NCI-H1436 treated with DMSO at 0.1 percent for 48 hours (cell line): ENCODE data around the gene FAM161A.
"Not testable (repeated sequence)": the region's sequence is repeated elsewhere in the genome, so short reads cannot be mapped to it uniquely, and the experiment has no call there.

Experiments
- DNase-seq: peaks from one replicate; lab custom pipeline; 2025; lab: John Stamatoyannopoulos, UW

FAM161A gene, protein sequence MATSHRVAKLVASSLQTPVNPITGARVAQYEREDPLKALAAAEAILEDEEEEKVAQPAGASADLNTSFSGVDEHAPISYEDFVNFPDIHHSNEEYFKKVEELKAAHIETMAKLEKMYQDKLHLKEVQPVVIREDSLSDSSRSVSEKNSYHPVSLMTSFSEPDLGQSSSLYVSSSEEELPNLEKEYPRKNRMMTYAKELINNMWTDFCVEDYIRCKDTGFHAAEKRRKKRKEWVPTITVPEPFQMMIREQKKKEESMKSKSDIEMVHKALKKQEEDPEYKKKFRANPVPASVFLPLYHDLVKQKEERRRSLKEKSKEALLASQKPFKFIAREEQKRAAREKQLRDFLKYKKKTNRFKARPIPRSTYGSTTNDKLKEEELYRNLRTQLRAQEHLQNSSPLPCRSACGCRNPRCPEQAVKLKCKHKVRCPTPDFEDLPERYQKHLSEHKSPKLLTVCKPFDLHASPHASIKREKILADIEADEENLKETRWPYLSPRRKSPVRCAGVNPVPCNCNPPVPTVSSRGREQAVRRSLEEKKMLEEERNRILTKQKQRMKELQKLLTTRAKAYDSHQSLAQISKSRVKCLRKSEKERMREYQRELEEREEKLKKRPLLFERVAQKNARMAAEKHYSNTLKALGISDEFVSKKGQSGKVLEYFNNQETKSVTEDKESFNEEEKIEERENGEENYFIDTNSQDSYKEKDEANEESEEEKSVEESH

DNA sequence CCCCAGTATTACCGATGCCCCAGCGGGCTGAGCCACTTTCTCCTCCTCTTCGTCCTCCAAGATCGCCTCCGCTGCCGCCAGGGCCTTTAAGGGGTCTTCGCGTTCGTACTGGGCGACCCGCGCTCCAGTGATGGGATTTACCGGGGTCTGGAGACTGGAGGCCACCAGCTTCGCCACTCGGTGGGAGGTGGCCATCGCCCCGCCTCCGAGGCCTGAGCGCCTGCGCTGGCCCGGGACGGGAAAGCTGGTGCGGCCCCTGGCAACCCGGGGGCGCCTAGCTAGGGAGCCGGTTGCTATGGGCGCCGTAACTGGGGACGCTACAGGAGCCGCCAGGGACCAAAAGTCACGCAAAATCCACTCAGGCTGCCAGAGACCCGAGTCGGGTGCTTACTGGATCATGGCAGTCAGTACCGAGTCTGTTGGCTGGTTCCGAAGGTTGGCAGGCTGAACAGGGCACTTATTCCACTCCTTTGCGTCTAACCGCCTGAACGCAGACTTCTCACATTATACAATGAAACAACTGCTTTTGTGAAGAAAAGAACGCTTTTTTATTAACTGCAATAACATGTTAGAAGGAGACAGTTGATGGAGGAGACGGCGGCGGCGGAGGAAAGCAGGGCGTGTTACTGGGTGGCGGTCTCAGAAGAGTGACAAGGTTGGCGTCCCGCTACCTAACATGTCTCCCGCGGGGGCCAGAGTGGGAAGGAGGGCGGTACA lies at the start of gene FAM161A:
FAM161A (minus strand) TSS at position 214 of the 717 bp plus-strand sequence; CDS start at position 195, 19 bp downstream.
- DNase-seq, result peak; percentile 31

DNA sequence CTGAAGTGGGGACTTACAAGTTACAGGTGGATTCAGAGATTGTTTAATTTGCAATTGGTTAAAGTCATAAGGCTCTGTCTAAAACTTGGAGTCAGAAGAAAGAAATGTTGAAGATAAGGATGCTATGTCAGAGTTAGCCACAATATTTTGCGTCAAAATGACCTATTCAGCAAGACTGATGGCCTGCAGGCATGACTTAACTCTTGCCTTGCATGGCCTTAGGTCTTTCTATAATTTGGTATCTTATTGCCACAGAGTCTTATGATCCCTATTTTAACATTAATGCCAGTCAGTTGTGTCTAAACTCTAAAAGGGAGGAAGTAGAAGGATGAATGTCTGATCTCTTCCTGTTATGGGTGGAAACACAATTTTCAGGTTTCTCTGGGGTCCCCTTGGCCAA lies 46.4 kb upstream of the FAM161A start:
- no peak for DNase-seq

DNA sequence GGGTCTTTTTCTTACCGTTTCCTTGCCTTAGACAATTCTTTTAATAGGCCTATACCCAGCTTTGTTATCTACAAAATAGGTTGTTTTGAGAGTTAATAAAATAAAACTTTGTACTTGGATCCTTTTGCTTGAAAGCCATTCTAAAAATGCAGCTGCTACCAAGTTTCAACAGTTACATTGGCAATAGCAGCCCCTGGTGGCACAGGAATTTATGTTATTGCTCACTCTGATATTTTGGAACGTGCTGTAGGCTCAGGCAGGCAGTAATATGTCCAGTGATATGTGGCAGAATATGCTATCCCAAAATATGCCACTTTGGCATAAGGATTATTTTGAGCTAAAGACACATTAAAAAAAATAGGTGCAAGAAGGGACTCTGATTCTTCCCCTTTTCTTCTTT lies 45.0 kb upstream of the FAM161A start:
- no peak for DNase-seq

DNA sequence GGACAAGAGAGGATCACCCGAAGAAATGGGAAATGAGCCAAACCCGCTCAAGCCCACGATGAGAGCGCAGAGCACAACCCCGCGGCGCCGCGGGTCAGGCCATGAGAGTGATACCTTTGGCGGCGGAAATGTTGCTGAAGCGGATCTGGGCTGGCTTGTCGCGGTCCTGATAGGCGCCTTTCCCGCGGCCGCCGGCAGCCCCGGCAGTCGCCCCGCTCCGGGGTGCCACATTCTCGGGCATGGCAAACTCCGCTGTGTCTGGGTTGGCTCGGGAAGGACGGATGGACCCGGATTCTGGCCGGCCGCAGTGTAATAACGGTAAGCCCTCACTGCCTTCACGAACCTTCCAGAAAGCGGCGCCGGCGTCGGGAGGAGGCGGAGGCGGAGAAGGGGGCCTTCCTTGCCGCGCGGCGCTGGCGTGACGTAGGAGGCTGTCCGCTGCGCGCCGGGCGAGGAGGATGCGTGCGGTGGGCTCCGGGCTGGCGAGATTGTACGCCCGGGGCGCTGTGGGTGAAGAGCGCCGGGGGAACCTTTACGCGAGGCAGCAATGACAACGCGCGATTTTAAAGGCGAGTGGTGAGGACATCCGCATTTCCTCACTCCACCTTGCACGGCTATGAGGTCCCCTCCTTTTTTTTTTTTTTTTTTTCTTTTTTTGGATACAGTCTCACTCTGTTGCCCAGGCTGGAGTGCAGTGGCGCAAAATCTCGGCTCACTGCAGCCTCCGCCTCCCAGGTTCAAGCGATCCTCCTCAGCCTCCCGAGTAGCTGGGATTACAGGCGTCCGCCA lies 34.6 kb upstream of the FAM161A start, which contains the start of gene CCT4:
CCT4 (minus strand) TSS at position 390 of the 789 bp plus-strand sequence; CDS start at position 241, 149 bp downstream.
- DNase-seq, result peak; percentile 70

DNA sequence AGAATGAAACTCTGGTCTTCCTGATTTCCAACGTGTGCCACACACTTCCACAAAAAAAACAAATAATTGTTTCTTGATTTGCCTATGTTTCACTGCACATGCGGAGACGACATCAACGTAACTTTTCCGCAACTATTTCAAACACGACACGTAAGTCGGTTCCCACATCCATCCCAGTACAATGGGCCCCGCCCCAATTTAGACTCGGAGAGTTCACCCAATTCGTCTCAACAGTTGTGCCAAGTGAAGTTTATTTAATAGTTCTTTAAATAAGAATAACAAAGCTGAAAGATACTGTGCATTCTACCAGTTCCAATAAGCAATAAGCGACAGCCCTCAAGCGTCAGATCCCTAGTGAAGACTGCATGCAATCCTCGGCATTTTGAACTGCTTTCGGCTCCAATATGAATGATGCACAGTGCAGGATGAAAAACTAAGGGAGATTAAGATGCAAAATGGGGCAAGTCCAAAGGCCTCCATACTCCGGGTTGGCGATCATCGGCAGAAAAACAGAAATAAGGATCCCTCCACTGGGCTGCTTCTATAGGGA lies 33.9 kb upstream of the FAM161A start:
- DNase-seq, result no peak

DNA sequence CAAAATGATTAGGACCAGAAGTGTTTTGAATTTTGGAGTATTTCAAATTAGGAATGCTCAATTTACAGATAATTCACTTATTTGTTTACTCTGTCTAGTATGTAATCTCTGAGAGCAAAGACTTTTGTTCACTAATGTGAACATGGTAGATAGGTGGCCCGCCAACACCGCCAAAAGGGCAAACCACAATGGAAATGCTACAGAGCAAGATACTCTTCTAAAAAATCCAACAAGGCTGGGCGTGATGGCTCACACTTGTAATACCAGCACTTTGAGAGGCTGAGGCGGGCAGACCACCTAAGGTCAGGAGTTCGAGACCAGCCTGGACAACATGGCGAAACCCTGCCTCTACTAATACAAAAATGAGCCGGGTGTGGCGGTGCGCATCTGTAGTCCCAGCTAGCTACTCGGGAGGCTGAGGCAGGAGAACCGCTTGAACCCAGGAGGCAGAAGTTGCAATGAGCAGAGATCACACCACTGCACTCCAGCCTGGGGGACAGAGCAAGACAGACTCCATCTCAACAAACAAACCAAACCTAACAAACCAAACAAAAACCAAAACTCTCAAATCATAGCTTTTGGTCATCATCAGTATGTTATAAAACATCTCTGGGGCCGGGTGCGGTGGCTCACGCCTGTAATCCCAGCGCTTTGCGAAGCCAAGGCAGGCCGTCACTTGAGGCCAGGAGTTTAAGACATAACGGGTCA lies 32.2 kb upstream of the FAM161A start:
- DNase-seq, result no peak

DNA sequence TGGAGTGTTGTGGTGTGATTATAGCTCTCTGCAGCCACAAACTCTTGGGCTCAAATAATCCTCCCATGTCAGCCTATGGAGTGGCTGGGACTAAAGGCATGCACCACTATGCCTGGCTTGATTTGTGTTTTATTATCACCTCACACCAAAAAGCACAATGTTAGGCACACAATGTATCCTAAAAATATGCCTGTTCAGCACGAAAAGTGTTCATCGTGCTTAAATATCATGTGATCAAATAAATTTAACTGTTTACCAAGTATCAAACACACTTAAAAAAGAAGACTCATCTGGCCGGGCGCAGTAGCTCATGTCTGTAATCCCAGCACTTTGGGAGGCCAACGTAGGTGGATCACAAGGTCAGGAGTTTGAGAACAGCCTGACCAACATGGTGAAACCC lies 29.0 kb upstream of the FAM161A start:
- DNase-seq, result no peak

DNA sequence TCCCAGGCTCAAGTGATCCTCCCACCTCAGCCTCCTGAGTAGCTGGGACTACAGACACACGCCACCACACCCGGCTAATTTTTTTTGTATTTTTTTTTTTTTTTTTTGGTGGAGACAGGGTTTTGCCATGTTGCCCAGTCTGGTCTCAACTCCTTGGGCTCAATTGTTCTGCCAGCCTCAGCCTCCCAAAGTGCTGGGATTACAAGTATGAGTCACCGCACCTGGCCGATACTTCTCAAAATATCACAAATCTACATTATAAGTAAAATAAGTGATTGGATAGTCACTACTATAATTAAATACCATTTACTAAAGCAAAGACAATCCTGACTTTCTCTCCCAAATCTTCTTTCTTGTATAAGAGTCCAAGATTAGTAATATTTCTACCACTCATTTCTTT lies 25.5 kb upstream of the FAM161A start:
- DNase-seq, result not testable (repeated sequence)

DNA sequence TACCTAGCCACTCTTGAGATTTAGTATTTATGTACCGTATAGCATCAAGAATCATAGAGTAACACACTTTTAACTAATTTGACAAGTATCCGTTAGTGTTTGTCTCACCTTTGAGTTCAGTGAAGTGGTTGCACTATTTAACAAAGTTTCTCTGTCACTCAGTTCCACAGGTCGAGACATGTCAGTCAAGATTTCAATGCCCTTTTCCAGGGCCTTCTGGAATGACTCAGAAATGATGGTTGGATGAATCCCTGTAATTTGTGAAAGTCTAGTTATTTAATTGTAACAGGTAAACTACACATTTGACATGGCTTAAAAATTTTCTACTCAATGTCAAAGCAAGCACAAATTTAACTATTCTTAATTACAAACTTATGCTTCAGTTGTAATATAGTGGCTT lies 24.9 kb upstream of the FAM161A start:
- no peak for DNase-seq

DNA sequence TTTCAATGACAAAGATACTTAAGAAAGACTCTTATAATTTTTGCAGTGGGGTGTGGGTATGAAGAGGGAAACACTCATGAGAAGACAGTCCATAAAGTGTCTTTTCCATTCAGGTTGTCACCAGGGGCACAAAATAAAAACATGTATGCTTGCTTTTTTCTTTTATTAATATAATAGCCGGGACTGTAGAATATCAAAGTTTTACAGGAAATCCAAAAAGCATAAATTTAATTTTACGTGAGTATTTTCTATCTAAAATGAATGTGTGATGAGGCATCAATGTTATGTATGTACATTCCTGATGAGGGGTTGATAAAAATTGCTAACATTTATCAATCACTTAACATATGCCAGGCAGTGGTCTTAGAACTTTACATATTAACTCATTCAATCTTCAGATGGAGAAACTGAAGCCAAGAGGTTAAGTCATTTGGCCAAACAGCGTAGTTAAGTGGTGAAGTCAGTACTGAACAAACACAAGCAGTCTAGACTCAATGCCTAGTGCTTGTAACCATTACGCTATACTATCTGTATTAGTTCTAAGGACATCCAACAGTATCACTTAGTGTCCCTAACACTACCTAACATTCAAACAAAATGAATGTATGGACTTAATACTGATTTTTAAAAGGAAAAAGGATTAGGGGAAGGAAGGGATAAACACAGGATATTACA lies 23.8 kb upstream of the FAM161A start:
- no peak for DNase-seq

DNA sequence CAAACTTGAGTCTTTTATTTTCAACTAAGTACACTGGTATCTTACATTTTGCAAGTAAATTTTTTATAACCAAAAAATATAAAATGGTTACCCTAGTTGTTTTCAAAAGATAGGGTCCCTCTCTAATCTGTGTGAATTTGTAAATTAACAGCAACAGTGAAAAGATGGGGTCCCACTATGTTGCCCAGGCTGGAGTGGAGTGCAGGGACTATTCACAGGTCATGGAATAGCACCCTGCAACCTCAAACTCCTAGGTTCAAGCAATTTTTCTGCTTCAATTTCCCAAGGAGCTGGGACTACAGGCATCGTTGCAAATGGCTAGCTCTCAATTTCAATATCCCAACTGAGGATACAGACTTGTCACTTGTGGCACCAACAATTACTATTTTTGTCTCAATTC lies 22.5 kb upstream of the FAM161A start:
- DNase-seq, result no peak

DNA sequence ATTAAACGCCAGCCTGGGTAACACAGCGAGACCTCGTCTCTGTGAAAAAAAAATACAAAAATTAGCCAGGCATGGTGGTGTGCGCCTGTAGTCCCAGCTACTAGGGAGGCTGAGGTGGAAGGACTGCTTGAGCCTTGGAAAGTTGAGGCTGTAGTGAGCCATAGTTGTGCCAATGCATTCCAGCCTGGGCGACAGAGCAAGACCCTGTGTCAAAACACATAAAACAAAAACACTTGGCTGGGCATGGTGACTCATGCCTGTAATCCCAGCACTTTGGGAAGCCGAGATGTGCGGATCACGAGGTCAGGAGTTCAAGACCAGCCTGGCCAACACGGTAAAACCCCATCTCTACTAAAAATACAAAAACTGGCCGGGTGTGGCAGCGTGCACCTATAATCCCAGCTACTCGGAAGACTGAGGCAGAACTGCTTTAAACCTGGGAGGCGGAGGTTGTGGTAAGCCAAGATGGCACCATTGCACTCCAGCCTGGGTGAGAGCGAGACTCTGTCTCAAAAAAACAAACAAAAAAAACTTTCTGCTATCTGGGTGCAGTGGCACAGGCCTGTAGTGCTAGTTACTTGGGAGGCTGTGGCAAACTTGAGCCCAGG lies 12.7 kb upstream of the FAM161A start:
- DNase-seq, result not testable (repeated sequence)

DNA sequence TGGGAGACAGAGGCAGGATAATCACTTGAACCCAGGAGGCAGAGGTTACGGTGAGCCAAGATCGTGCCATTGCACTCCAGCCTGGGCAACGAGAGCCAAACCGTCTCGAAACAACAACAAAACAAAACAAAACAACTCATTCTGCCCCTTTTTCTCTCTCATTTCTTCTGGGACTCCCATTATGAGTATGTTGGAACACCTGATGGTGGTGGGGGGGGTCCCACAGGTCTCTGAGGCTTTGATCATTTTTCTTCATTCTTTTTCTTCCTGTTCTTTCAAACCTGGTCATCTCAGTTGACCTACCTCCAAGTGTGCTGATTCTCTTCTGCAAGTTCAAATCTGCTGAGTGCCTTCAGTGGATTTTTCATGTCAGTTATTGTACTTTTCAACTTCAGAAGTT lies 8.2 kb upstream of the FAM161A start:
- no peak for DNase-seq

DNA sequence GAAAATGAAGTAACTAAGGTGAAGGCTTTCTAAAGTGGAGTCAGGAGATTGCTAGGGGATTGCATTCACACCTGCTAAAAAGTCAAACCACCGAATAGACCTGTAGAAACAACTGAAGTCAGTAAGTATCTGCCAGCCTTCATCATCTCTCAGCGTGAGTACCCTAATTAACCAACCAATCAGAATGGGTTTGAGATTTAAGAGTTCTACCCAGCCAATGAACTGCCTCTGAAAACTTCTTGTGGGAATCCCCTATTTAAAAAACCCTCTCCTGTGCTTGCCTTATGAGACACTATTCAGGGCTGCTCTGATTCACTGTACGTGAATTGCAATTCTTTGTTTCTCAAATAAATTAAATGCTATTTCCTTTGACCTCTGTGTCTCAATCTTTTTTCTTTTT lies 3.4 kb upstream of the FAM161A start:
- no peak for DNase-seq

DNA sequence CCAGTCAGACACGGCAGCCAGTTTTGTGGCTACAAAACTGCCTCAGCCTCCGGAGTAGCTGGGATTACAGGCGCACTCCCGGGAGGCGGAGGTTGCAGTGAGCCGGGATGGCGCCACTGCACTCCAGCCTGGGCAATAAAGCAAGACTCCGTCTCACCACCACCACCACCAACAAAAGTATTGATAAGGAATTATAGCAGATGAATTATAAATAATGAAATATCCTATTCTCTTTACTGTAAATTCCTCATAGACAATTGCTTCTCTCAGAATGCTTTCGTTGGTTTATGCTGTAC lies 1.4 kb upstream of the FAM161A start:
- no peak for DNase-seq

DNA sequence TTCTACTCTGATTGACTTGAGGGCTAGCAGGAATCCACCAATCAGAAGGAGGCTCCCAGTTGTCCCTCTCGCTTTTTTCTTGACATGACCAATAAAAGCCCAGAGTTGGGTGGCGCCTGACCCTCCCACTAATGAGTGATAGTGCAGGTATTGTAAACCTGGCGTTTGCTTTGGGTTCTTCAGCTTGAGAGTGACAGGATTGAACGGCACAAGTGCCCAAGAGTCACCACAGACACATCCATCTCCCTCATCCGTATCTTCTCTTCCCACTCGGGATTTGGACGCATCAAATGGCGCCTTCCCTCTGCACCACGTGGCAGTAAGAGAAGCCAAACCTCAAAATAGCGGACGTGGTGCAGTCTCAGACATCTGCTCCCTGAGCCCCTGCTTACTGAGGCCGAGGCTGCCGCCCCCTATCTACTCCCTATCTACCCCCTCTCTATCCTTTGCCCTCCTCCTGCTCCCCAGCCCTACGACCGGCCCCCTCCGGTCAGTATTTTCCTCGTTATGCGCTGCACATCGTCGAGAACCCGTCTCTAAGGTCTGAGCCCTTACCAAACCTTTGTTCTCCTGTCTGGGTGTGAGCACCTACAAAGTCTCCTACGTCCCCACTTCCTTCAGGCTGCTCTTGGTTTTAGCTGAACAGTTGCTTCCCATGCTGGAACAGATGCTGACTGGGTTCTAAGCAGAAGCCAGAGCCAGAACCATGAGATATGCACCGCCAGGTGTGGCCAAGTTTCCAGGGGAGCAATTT lies 881 bp upstream of the FAM161A start:
- DNase-seq, result peak; percentile 94

DNA sequence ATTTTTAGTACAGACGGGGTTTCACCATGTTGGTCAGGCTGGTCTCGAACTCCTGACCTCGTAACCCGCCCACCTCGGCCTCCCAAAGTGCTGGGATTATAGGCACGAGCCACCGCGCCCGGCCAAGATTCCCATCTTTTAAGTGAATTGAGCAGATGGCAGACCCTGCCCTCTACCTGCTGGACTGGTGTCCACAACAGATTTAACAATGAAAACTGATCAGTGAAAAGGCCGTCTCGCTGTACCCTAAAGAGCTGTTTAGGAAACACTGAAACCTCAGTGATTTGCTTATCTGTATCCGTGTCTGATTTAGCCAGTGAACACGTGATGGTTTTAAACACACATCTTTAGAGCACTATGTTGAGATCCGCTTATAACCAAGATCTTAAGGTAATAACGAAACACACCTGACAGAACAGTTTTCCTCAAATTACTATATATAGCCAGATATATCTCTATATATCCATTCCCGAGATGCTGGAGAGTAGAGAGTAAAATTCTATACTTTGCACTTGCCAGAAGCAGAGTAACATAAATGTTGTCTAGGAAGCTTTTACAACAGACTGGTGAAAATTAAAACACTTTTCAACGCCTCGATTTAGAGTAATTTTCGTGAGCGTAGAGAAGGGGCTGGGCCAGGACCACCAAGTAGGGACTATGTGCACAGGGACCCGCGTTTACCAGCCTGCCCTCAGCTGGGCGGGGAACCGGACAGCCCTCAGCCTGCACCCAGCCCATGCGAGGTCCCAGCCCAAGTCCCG lies 594 bp downstream of the FAM161A start:
- no peak for DNase-seq

DNA sequence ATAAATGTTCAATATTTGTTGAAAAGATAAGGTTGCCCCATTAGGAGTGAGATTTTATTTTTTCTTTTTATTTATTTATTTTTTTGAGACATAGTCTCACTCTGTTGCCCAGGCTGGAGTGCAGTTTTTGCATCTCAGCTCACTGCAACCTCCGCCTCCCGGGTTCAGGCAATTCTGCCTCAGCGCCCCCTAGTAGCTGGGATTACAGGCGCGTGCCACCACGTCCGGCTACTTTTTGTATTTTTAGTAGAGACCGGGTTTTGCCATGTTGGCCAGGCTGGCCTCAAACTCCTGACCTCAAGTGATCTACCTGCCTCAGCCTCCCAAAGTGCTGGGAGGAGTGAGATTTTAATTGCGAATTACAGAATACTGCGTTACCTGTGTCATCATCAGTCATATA lies 2.6 kb downstream of the FAM161A start:
- not testable (repeated sequence) for DNase-seq

DNA sequence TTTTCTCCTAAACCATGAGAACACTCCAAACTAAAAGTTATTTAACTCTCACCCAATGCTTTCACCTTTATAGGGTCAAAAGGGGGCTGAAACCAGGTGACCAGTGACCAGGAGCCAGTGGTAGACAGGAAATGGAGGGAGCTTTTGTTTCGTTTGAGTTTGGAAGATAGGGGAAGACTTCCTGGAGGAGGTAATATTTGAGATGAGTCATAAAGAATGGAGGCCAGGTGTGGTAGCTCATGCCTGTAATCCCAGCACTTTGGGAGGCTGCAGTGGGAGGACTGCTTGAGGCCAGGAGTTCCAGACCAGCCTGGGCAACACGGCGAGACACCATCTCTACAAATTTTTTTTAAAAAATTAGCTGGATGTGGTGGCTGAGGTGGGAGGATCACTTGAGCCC lies 8.5 kb downstream of the FAM161A start:
- DNase-seq, result no peak
